Fibroblast of pulmonary artery (primary cell): ENCODE results near the gene TIPARP.
A peak's percentile ranks its signal among the peaks of the same experiment; 100 is the strongest.

Source experiments
- DNase-seq: peaks from one replicate; pipeline ENCODE4 v3.0.0-alpha.2; 2010; ENCODE audit warnings: low read depth
- H3K4me3 ChIP-seq: replicated peaks from 2 replicates; pipeline ENCODE4 v1.5.1; 2011; ENCODE audit warnings: low read depth, mild to moderate bottlenecking, control low read depth, low read length, moderate library complexity
- CTCF ChIP-seq: IDR thresholded peaks from 2 replicates; pipeline ENCODE4 v1.5.1; 2011; ENCODE audit warnings: mild to moderate bottlenecking, control low read depth, low read length, inconsistent platforms; ENCODE audit errors: missing control alignments

Gene TIPARP

GRCh38 chr3:156749244-156749643, 74.9 kb downstream of the TIPARP start:
- no peak for TF ChIP-seq CTCF
- no peak for DNase-seq
- H3K4me3 ChIP-seq, result no peak overlapping the region

- peak; percentile 56 for DNase-seq
- TF ChIP-seq CTCF, result no peak
- no peak overlapping the region for H3K4me3 ChIP-seq
These were observed 75.9 kb downstream of the TIPARP start for GRCh38 chr3:156750191-156750873.

GRCh38 chr3:156750874-156751245, 76.5 kb downstream of the TIPARP start:
- no peak overlapping the region for H3K4me3 ChIP-seq
- peak; percentile 41 for DNase-seq
- TF ChIP-seq CTCF, result no peak

- TF ChIP-seq CTCF, result peak; percentile 17
- peak; percentile 80 for DNase-seq
- no peak overlapping the region for H3K4me3 ChIP-seq
These were observed 77.2 kb downstream of the TIPARP start for GRCh38 chr3:156751461-156752025.
